Measurements from ENCODE around the gene PCYT1A. TPM values are rescaled to one million over a fixed set of nuclear protein-coding genes. Genes with fewer than 3 reads are reported as not detected.

The PCYT1A gene
- polyA plus RNA-seq, 1 donor (not counting 4 experiments of a cell fraction or from before 2014, with no cell fraction given): 108 TPM

DNA sequence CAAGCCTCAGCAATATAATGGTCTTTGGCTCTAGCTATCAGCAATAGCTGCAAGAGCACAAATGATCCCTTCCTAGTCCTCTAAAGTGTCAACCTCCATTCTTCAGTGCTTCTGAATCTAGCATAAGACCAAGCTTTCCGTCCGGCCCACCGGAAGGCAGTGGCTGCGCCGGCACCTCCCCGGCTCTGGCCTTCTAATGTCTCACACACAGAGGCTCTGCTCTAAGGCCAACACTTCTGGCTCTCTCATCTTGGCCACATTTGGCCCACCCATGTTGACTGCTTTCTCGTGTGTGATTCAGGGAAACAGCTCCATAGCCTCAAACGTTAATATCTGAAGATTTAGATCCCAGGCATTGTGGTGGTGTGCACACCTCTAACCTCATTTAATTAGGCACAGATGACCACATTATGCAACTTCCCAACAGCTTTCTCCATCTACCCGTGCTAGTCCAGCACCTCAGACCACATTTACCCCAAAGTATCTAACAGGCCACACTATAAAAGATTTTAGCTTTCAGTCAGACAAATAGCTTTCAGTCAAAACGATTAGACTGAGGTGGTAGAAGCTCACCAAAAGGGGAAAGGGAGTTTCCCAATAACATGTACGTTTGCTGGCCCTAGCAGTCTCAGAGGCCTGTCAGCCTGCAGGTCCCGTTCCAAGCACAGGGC lies 51.9 kb downstream of the PCYT1A start:
- no peaks in the 10 kb centered on the region for H4K20me1 ChIP-seq (ENCODE audit: control insufficient read depth, extremely low read depth, insufficient read depth, low read length)
- H3K27me3 ChIP-seq (ENCODE audit: control insufficient read depth, extremely low read depth, insufficient read depth, low read length): no peaks in the 10 kb centered on the region
- FAIRE-seq (no peak), DNase-seq (ENCODE audit: low read depth, low spot score) (no peak)
- no peak overlapping the region for H3K4me3 ChIP-seq (ENCODE audit: control insufficient read depth in 2 of 3, extremely low read depth in 1 of 3, insufficient read depth in 2 of 3, low read depth in 1 of 3, low read length in 3 of 3)
- TF ChIP-seq EZH2 (IDR thresholded peaks at IDR 0.05; ENCODE audit: low read length) (no peak), CTCF (optimal IDR thresholded peaks at IDR 0.05 in 1 of 3, IDR thresholded peaks at IDR 0.05 in 1 of 3, conservative IDR thresholded peaks at IDR 0.05 in 1 of 3; ENCODE audit: extremely low read depth in 1 of 3, insufficient read depth in 2 of 3, low read length in 3 of 3) (no peak)
- no peaks in the 10 kb centered on the region for H3K79me2 ChIP-seq (ENCODE audit: control insufficient read depth, insufficient read depth, low read length)
- no peak overlapping the region for H3K27ac ChIP-seq (ENCODE audit: control insufficient read depth, insufficient read depth, low read length)
- no peak overlapping the region for H2AFZ ChIP-seq (ENCODE audit: control insufficient read depth, low read length)
- no peak overlapping the region for H3K4me2 ChIP-seq (ENCODE audit: control insufficient read depth, extremely low read depth, insufficient read depth, low read depth, low read length)
- no peak overlapping the region for H3K9ac ChIP-seq (ENCODE audit: control insufficient read depth, extremely low read depth, insufficient read depth, low read length)
- no peaks in the 10 kb centered on the region for H3K4me1 ChIP-seq (ENCODE audit: control insufficient read depth, extremely low read depth, insufficient read depth, low read length)
- H3K9me1 ChIP-seq (ENCODE audit: control insufficient read depth, extremely low read depth, insufficient read depth, low read length): no peaks in the 10 kb centered on the region
- H3K9me3 ChIP-seq (ENCODE audit: control insufficient read depth, low read depth, low read length): no peaks in the 10 kb centered on the region
- H3K36me3 ChIP-seq (ENCODE audit: control insufficient read depth in 2 of 2, extremely low read depth in 1 of 2, insufficient read depth in 2 of 2, low read length in 2 of 2): peaks cover 20 to 29% of the 10 kb centered on the region in 2 experiments
- dilution Hi-C loops (cut with MboI; ENCODE audit: extremely low pct_ligation_motif_present, low sequenced_read_pairs): no loop called here

- H2AFZ ChIP-seq (ENCODE audit: control insufficient read depth, low read length): no peak overlapping the region
- no peaks in the 10 kb centered on the region for H3K9me1 ChIP-seq (ENCODE audit: control insufficient read depth, extremely low read depth, insufficient read depth, low read length)
- no peak overlapping the region for H3K9ac ChIP-seq (ENCODE audit: control insufficient read depth, extremely low read depth, insufficient read depth, low read length)
- H3K9me3 ChIP-seq (ENCODE audit: control insufficient read depth, low read depth, low read length): no peaks in the 10 kb centered on the region
- H3K27me3 ChIP-seq (ENCODE audit: control insufficient read depth, extremely low read depth, insufficient read depth, low read length): peaks cover 6% of the 10 kb centered on the region
- no peak for FAIRE-seq
- TF ChIP-seq EZH2 (IDR thresholded peaks at IDR 0.05; ENCODE audit: low read length) (no peak), CTCF (optimal IDR thresholded peaks at IDR 0.05 in 1 of 3, IDR thresholded peaks at IDR 0.05 in 1 of 3, conservative IDR thresholded peaks at IDR 0.05 in 1 of 3; ENCODE audit: extremely low read depth in 1 of 3, insufficient read depth in 2 of 3, low read length in 3 of 3) (no peak)
- no peaks in the 10 kb centered on the region for H3K79me2 ChIP-seq (ENCODE audit: control insufficient read depth, insufficient read depth, low read length)
- peaks cover 11 to 13% of the 10 kb centered on the region in 2 experiments for H3K36me3 ChIP-seq (ENCODE audit: control insufficient read depth in 2 of 2, extremely low read depth in 1 of 2, insufficient read depth in 2 of 2, low read length in 2 of 2)
- H4K20me1 ChIP-seq (ENCODE audit: control insufficient read depth, extremely low read depth, insufficient read depth, low read length): no peaks in the 10 kb centered on the region
- no peak overlapping the region for H3K27ac ChIP-seq (ENCODE audit: control insufficient read depth, insufficient read depth, low read length)
- DNase-seq (ENCODE audit: low read depth, low spot score): no peak
- H3K4me3 ChIP-seq (ENCODE audit: control insufficient read depth in 2 of 3, extremely low read depth in 1 of 3, insufficient read depth in 2 of 3, low read depth in 1 of 3, low read length in 3 of 3): no peak overlapping the region
- dilution Hi-C loops (cut with MboI; ENCODE audit: extremely low pct_ligation_motif_present, low sequenced_read_pairs): no loop called here
- H3K4me1 ChIP-seq (ENCODE audit: control insufficient read depth, extremely low read depth, insufficient read depth, low read length): no peaks in the 10 kb centered on the region
- H3K4me2 ChIP-seq (ENCODE audit: control insufficient read depth, extremely low read depth, insufficient read depth, low read depth, low read length): no peak overlapping the region
Observed at GRCh38 chr3:196232882-196233251, 54.7 kb downstream of the PCYT1A start.

Measured in keratinocyte (primary cell).